A549 treated with GW870086 at 1 μM for 4 hours (cell line): ENCODE results near the gene PXDN. TPM values are rescaled to one million over a fixed set of nuclear protein-coding genes. Genes with fewer than 3 reads are reported as not detected.

ENCODE experiments used
- total RNA-seq: library from RNA; stranded (reverse); fragments of 200-300 nt; extraction: Qiagen RNA extraction; gene quantifications from 5 replicates; pipeline ENCODE4 v1.2.3, GENCODE V29; 2022; ENCODE audit warnings: low read depth

Gene PXDN
- total RNA-seq = 9.2 to 16.5 TPM (median 14.5 TPM) in 5 replicates

DNA sequence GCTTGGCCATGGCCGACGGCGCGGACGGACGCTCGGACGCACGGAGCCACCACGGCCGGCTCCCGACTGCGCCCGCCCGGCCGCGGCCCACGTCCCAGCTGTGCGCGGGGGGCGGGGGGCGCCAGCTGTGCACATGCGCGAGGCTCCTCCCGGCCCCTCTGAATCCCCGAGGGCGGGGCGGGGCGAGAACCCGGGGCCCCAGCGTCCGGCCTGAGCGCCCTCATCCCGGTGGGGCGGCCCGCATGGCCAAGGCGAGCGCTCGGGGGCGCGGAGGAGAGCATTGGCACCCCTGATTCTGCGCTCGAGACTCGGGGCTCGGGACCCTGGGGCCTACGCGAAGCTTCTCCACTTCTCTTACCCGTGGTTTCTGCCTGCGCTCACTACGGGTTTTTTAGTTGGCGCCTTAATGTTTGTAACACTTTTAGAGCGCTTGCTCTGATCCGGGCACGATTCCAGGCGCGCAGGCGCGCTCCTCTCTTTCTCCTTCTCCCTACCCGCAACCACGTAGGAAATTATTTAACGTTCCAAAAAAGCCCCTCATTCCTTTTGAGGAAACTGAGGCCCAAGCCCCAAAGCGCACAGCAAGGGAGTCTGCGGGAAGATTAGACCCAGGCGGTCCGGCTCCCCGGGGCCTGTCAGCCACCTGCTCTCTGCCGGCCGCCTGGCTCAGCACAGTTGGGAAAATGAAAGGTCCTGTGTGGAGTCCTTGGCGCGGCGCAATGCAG lies at the start of gene PXDN:
TSS of gene PXDN (minus strand) at position 70 of the 725 bp plus-strand sequence. CDS start at position 10, 60 bp downstream.

